IMR-90 (cell line): ENCODE results near the gene LTBP1. TPM values are rescaled to one million over a fixed set of nuclear protein-coding genes. Genes with fewer than 3 reads are reported as not detected.

Source experiments
- ATAC-seq: fragments of 200-7000 bp; cut with Tn5 transposase; 2 replicates; pipeline ENCODE4 v1.9.1; 2020; ENCODE audit warnings: low read depth, mild to moderate bottlenecking, moderate library complexity
- BruUV-seq: library from RNA; stranded (reverse); fragments of 400-500 nt; replicated peaks from 2 replicates; lab custom pipeline; 2021; lab: Mats Ljungman, UMichigan
- CTCF ChIA-PET: fragments of 300-600 bp; formaldehyde crosslinking; extraction: SDS; loops from one replicate; lab custom pipeline; 2021; ENCODE audit warnings: antibody characterized with exemption; lab: Yijun Ruan, JAX
- POLR2A ChIA-PET: fragments of 300-600 bp; sonication (Branson Sonifier 250); formaldehyde crosslinking; loops from one replicate; lab custom pipeline; 2022; ENCODE audit warnings: antibody characterized with exemption; ENCODE audit not compliant: unreplicated experiment; lab: Charles Lee
- DNase-seq: peaks from one replicate; pipeline ENCODE4 v3.0.0; 2013
- H2AFZ ChIP-seq: replicated peaks from 2 replicates; pipeline ENCODE3; 2013; ENCODE audit warnings: low read length, mild to moderate bottlenecking; ENCODE audit not compliant: poor library complexity
- H2AK5ac ChIP-seq: 2 replicates; pipeline ENCODE4 v1.6.1; 2013; ENCODE audit warnings: low read depth, low read length, inconsistent platforms
- H2AK9ac ChIP-seq: replicated peaks from 2 replicates; pipeline ENCODE3; 2013; ENCODE audit warnings: mild to moderate bottlenecking, low read depth, low read length, moderate library complexity; ENCODE audit not compliant: poor library complexity
- H2BK120ac ChIP-seq: 2 replicates; pipeline ENCODE4 v1.6.1; 2013; ENCODE audit warnings: low read depth, low read length, inconsistent platforms
- H2BK15ac ChIP-seq: 3 replicates; pipeline ENCODE4 v1.6.1; 2013; ENCODE audit warnings: low read depth, low read length, inconsistent platforms
- H2BK20ac ChIP-seq: 2 replicates; pipeline ENCODE4 v1.6.1; 2013; ENCODE audit warnings: low read depth, mild to moderate bottlenecking, inconsistent platforms, low read length, moderate library complexity
- H2BK5ac ChIP-seq: 2 replicates; pipeline ENCODE4 v1.6.1; 2013; ENCODE audit warnings: mild to moderate bottlenecking, low read depth, low read length, inconsistent platforms; ENCODE audit not compliant: poor library complexity, severe bottlenecking
- H3K14ac ChIP-seq: replicated peaks from 2 replicates; pipeline ENCODE4 v1.6.1; 2013; ENCODE audit warnings: low read depth, low read length, inconsistent platforms
- H3K18ac ChIP-seq: 2 replicates; pipeline ENCODE4 v1.6.1; 2013; ENCODE audit warnings: low read depth, low read length, control low read depth
- H3K23ac ChIP-seq: 2 replicates; pipeline ENCODE4 v1.6.1; 2013; ENCODE audit warnings: low read depth, low read length, inconsistent platforms
- H3K27ac ChIP-seq: 2 replicates; pipeline ENCODE4 v1.5.1; 2013; ENCODE audit warnings: mild to moderate bottlenecking, control low read depth, low read length; ENCODE audit not compliant: insufficient read depth
- H3K27me3 ChIP-seq: 2 replicates; pipeline ENCODE4 v1.6.1; 2013; ENCODE audit warnings: low read length; ENCODE audit not compliant: control insufficient read depth, insufficient read depth
- H3K36me3 ChIP-seq: 2 replicates; pipeline ENCODE4 v1.6.1; 2013; ENCODE audit warnings: low read length, mixed read lengths; ENCODE audit not compliant: control insufficient read depth, insufficient read depth
- H3K4ac ChIP-seq: 2 replicates; pipeline ENCODE4 v1.6.1; 2013; ENCODE audit warnings: low read depth, low read length, inconsistent platforms
- H3K4me1 ChIP-seq: 2 replicates; pipeline ENCODE4 v1.6.1; 2013; ENCODE audit warnings: low read length, mixed read lengths; ENCODE audit not compliant: control insufficient read depth, insufficient read depth
- H3K4me2 ChIP-seq: 2 replicates; pipeline ENCODE4 v1.6.1; 2013; ENCODE audit warnings: low read depth, mild to moderate bottlenecking, control low read depth, low read length, moderate library complexity
- H3K4me3 ChIP-seq: 2 replicates; pipeline ENCODE4 v1.5.1; 2013; ENCODE audit warnings: low read depth, mild to moderate bottlenecking, control low read depth, low read length, moderate library complexity; ENCODE audit not compliant: insufficient read depth
- H3K56ac ChIP-seq: 2 replicates; pipeline ENCODE4 v1.6.1; 2013; ENCODE audit warnings: low read length, inconsistent platforms; ENCODE audit not compliant: insufficient read depth; ENCODE audit errors: extremely low read depth
- H3K79me1 ChIP-seq, 2 experiments: 2 replicates each; pipeline ENCODE4 v1.6.1; 2013; ENCODE audit warnings: low read length in 2 of 2, inconsistent platforms in 1 of 2, low read depth in 1 of 2
- H3K9ac ChIP-seq: 2 replicates; pipeline ENCODE4 v1.6.1; 2013; ENCODE audit warnings: low read depth, low read length, control low read depth
- H3K9me1 ChIP-seq: 2 replicates; pipeline ENCODE4 v1.6.1; 2013; ENCODE audit warnings: low read length, inconsistent platforms; ENCODE audit not compliant: insufficient read depth
- H3K9me3 ChIP-seq: 2 replicates; pipeline ENCODE4 v1.6.1; 2013; ENCODE audit warnings: low read length; ENCODE audit not compliant: control insufficient read depth, insufficient read depth
- H4K20me1 ChIP-seq: 2 replicates; pipeline ENCODE4 v1.6.1; 2013; ENCODE audit warnings: low read length, inconsistent platforms; ENCODE audit not compliant: insufficient read depth
- H4K5ac ChIP-seq: 2 replicates; pipeline ENCODE4 v1.6.1; 2013; ENCODE audit warnings: mild to moderate bottlenecking, low read depth, low read length, control low read depth
- H4K8ac ChIP-seq, 2 experiments: 2 replicates each; pipeline ENCODE4 v1.6.1; 2013; ENCODE audit warnings: low read depth in 2 of 2, low read length in 2 of 2, control low read depth in 1 of 2, inconsistent platforms in 1 of 2
- H4K91ac ChIP-seq: 2 replicates; pipeline ENCODE4 v1.6.1; 2013; ENCODE audit warnings: low read depth, low read length, inconsistent platforms; ENCODE audit not compliant: insufficient read depth
- MAFK ChIP-seq: IDR thresholded peaks from 2 replicates; pipeline ENCODE4 v1.6.1; 2012; ENCODE audit warnings: low read depth, low read length, improper control_type of control experiment
- RAD21 ChIP-seq: IDR thresholded peaks from 2 replicates; pipeline ENCODE4 v1.6.1; 2012; ENCODE audit warnings: low read length, improper control_type of control experiment
- WGBS, 2 experiments: methylation state at CpG; one replicate each; pipeline versions ENCODE4 v1.1.5 to v1.1.7; 2013; ENCODE audit warnings: missing lambda C conversion rate in 2 of 2; ENCODE audit not compliant: insufficient read length in 1 of 2; ENCODE audit errors: extremely low coverage in 2 of 2; 5-methylcytosine and 5-hydroxymethylcytosine counted together
- dilution Hi-C: fragments of 300-500 bp; cut with HindIII; formaldehyde crosslinking; loops from one replicate; pipeline ENCODE4 v1.14.3; 2018; ENCODE audit warnings: low sequenced_read_pairs; ENCODE audit not compliant: unreplicated experiment
- in situ Hi-C: fragments of 300-500 bp; cut with MboI; formaldehyde crosslinking; loops from 3 replicates; pipeline ENCODE4 v1.14.3; 2019; ENCODE audit warnings: low sequenced_read_pairs, inconsistent platforms, mixed read lengths
- intact Hi-C: fragments of 100-400 bp; cut with micrococcal nuclease; formaldehyde crosslinking; loops from 2 replicates; pipeline ENCODE4 v1.10.0; 2022
- polyA plus RNA-seq, 3 experiments: library from polyadenylated mRNA; depleted of rRNA; stranded (reverse); fragments of >200 nt; gene quantifications; 2 replicates each; pipeline ENCODE4 v1.2.3, GENCODE V29; 2012; ENCODE audit warnings: low replicate concordance in 1 of 3
- total RNA-seq: library from RNA; depleted of rRNA; stranded (reverse); fragments of >200 nt; gene quantifications from 2 replicates; pipeline ENCODE4 v1.2.3, GENCODE V29; 2012

The LTBP1 gene
- total and polyA plus RNA-seq, 2 of the 4 experiments (the other 2 are of a cell fraction), result 235 to 326 TPM

DNA sequence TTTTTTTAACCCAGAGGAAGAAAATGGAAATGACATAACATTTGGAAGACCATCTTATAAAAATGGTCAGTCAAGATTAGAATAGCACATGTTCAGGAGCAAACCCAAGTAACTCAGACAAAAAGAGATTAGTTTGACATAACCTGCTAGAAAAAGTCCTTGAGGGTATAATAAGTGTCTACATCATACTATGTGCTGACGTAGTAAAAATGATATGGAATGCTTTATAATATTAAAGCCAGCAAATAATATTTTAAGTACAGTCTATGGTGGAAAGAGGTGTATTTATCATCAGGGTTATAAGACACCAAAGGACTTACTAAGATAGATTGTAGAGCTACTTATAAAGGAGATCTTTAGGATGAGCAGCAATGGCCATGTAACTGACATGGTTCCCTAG, 169.0 kb downstream of the LTBP1 start:
- H3K23ac ChIP-seq, result no peak overlapping the region
- intact Hi-C loops, result no loop called here
- H3K27ac ChIP-seq, result no peak overlapping the region
- no peak overlapping the region for H3K14ac ChIP-seq
- no peak overlapping the region for H3K4me3 ChIP-seq
- no peaks in the 10 kb centered on the region for H3K27me3 ChIP-seq
- H3K4ac ChIP-seq, result no peak overlapping the region
- H3K56ac ChIP-seq, result no peak overlapping the region
- dilution Hi-C loops, result no loop called here
- H3K18ac ChIP-seq, result 0 out of 2 replicates have a peak overlapping the region, but pooled peaks have one; percentile 34
- no peak overlapping the region for H4K91ac ChIP-seq
- WGBS, 2 experiments, result no CpG with 5 or more reads among the region's 1 CpG
- peaks cover 6% of the 10 kb centered on the region; the same call in 1 of the 2 replicates for H3K9me1 ChIP-seq
- no TSS peak for BruUV-seq
- H4K8ac ChIP-seq, result no peak overlapping the region
- no peak overlapping the region for H2BK15ac ChIP-seq
- H2BK5ac ChIP-seq, result no peak overlapping the region
- in situ Hi-C loops, result no loop called here
- H4K5ac ChIP-seq, result no peak overlapping the region
- DNase-seq, result no peak
- H3K4me1 ChIP-seq, result peaks cover 8% of the 10 kb centered on the region
- ChIA-PET CTCF (interaction anchor here (1.2 kb wide), 1 partner anchor 11 kb away, joined by 6 read pairs; no protein-coding TSS in a partner anchor), POLR2A (no interaction called here)
- no peaks in the 10 kb centered on the region for H4K20me1 ChIP-seq
- H2BK20ac ChIP-seq, result no peak overlapping the region
- H2BK120ac ChIP-seq, result no peak overlapping the region
- H2AK5ac ChIP-seq, result no peak overlapping the region
- H3K9ac ChIP-seq, result no peak overlapping the region
- no peak overlapping the region for H3K4me2 ChIP-seq
- ATAC-seq, result no peak
- TF ChIP-seq MAFK (peak; percentile 59), RAD21 (no peak)
- no peak overlapping the region for H2AFZ ChIP-seq
- H3K9me3 ChIP-seq, result no peaks in the 10 kb centered on the region
- peaks cover 8% of the 10 kb centered on the region; the same call in 1 of the 2 replicates for H3K36me3 ChIP-seq
- peaks cover 17 to 21% of the 10 kb centered on the region in 2 experiments for H3K79me1 ChIP-seq
- no peak overlapping the region for H2AK9ac ChIP-seq
